K562 (cell line): Measurements from ENCODE around the gene ACER3. TPM values are rescaled to one million over a fixed set of nuclear protein-coding genes. Genes with fewer than 3 reads are reported as not detected.

Source experiments
- BACH1 ChIP-seq: fragments of 200-800 bp; sonication (Bioruptor generic); IDR thresholded peaks from 2 replicates; pipeline ENCODE4 v1.6.1; 2016; ENCODE audit warnings: missing genetic modification characterization, missing compliant biosample characterization
- CBX5 ChIP-seq: IDR thresholded peaks from 2 replicates; pipeline ENCODE4 v1.6.1; 2014; ENCODE audit warnings: low read depth, borderline replicate concordance
- CTBP1 ChIP-seq: fragments of 450-650 bp; IDR thresholded peaks from 2 replicates; pipeline ENCODE4 v1.6.1; 2016; ENCODE audit warnings: borderline replicate concordance
- FOSL1 ChIP-seq: fragments of 200-800 bp; sonication (Bioruptor generic); conservative IDR thresholded peaks from 2 replicates; pipeline ENCODE4 v1.6.1; 2016; ENCODE audit warnings: missing genetic modification characterization, missing compliant biosample characterization
- KAT8 ChIP-seq: fragments of 450-650 bp; IDR thresholded peaks from 2 replicates; pipeline ENCODE4 v1.6.1; 2016; ENCODE audit warnings: low read depth, mild to moderate bottlenecking
- KLF6 ChIP-seq: fragments of 250-450 bp; sonication (Bioruptor Pico); IDR thresholded peaks from 2 replicates; pipeline ENCODE4 v1.4.0; 2020; ENCODE audit warnings: mild to moderate bottlenecking, moderate library complexity, borderline replicate concordance
- MAFG ChIP-seq: fragments of 450-650 bp; conservative IDR thresholded peaks from 2 replicates; pipeline ENCODE4 v1.6.1; 2016; ENCODE audit warnings: missing genetic modification characterization, missing compliant biosample characterization
- MTA1 ChIP-seq: fragments of 450-650 bp; IDR thresholded peaks from 2 replicates; pipeline ENCODE4 v1.6.1; 2017; ENCODE audit warnings: borderline replicate concordance
- NFE2 ChIP-seq: IDR thresholded peaks from 2 replicates; pipeline ENCODE4 v1.6.1; 2014; ENCODE audit warnings: antibody characterized with exemption, low read depth
- SMARCC2 ChIP-seq: fragments of 450-650 bp; IDR thresholded peaks from 2 replicates; pipeline ENCODE4 v1.6.1; 2017; ENCODE audit warnings: antibody characterized with exemption, moderate library complexity, mild to moderate bottlenecking, low read depth
- XRCC5 ChIP-seq: fragments of 200-400 bp; formaldehyde crosslinking; IDR thresholded peaks from 2 replicates; pipeline ENCODE4 v1.6.1; 2017; ENCODE audit warnings: low read depth, mild to moderate bottlenecking, low read length
- ZNF134 ChIP-seq: fragments of 250-450 bp; sonication (Bioruptor Pico); conservative IDR thresholded peaks from 2 replicates; pipeline ENCODE4 v1.4.0; 2020
- ZNF644 ChIP-seq: fragments of 200-800 bp; sonication (Bioruptor generic); IDR thresholded peaks from 2 replicates; pipeline ENCODE4 v1.6.1; 2016; ENCODE audit warnings: low read depth, missing genetic modification characterization, missing compliant biosample characterization
- ZNF75A ChIP-seq: fragments of 450-650 bp; formaldehyde crosslinking; IDR thresholded peaks from 2 replicates; pipeline ENCODE4 v1.4.0; 2020; ENCODE audit warnings: mild to moderate bottlenecking
- ZNF77 ChIP-seq: fragments of 250-450 bp; sonication (Bioruptor Pico); IDR thresholded peaks from 2 replicates; pipeline ENCODE4 v1.5.0; 2020
- polyA plus RNA-seq, 8 experiments: library from polyadenylated mRNA; depleted of rRNA in 4 of 8; stranded (reverse) in 5 of 8; unstranded in 3 of 8; fragments of >200 nt; fragmentation: Nextera tagmentation in 2 of 8; fragmentation: Illumina TruSeq in 1 of 8; extraction: Ambion mirVana in 2 of 8; extraction: Trizol in 1 of 8; gene quantifications; 2 replicates each; pipeline versions ENCODE4 v1.2.1 to v1.2.3, GENCODE V29; 2011 to 2014; ENCODE audit warnings: inconsistent platforms in 1 of 8, missing spikeins in 1 of 8
- total RNA-seq, 7 experiments: library from RNA; depleted of rRNA in 6 of 7; stranded (reverse); fragments of >200 nt in 6 of 7; fragmentation: Illumina TruSeq in 2 of 7; extraction: Trizol in 2 of 7; gene quantifications; 2 replicates each; pipeline versions ENCODE4 v1.2.1 to v1.2.3, GENCODE V29; 2011 to 2021; ENCODE audit warnings: low replicate concordance in 1 of 7
- TF ChIP-seq, protein P1 (sequence below): fragments of 150-350 bp; IDR thresholded peaks from 2 replicates; pipeline ENCODE4 v1.6.1; 2014; ENCODE audit warnings: low read depth, mild to moderate bottlenecking, low read length, borderline replicate concordance
- TF ChIP-seq, protein P2 (sequence below): fragments of 450-650 bp; IDR thresholded peaks from 2 replicates; pipeline ENCODE4 v1.6.1; 2017; ENCODE audit warnings: antibody characterized with exemption

Gene ACER3
- total and polyA plus RNA-seq, 9 of the 15 experiments (the other 6 are each of a cell fraction or from before 2014, with no cell fraction given) = 2.0 to 23.8 (median 9.5) TPM

DNA sequence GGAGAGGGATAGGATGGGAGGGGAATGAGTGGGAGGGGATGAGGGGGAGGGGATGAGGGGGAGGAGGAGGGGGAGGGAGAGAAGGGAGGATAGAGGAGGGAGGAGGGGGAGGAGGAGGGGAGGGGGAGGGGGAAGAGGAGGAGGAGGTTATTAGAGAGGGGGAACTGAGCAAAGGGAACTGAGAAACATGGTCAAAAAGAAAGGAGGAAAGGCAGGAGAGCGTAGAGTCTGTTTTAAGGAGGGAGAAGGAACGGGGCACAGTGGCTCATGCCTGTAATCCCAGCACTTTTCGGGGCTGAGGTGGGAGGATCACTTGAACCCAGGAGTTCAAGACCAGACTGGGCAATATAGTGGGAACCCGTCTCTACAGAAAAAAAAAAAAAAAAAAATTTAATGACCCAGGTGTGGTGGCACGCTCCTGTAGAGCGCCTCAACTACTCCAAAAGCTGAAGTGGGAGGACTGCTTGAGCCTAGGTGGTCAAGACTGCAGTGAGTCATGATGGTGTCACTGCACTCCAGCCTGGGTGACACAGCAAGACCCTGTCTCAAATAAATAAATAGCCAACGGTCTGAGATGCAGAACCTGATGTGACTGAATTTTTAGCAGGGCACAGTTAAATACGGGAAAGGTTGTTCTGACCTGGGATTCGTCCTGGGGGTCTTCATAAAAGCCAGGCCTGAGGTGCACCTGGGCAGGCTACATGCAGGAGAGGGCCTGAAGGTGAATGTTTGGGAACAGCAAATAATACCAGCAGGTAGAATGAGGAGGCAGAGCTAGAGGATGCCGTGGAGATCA, 177.5 kb downstream of the ACER3 start (continued):
- TF ChIP-seq, protein P1, sequence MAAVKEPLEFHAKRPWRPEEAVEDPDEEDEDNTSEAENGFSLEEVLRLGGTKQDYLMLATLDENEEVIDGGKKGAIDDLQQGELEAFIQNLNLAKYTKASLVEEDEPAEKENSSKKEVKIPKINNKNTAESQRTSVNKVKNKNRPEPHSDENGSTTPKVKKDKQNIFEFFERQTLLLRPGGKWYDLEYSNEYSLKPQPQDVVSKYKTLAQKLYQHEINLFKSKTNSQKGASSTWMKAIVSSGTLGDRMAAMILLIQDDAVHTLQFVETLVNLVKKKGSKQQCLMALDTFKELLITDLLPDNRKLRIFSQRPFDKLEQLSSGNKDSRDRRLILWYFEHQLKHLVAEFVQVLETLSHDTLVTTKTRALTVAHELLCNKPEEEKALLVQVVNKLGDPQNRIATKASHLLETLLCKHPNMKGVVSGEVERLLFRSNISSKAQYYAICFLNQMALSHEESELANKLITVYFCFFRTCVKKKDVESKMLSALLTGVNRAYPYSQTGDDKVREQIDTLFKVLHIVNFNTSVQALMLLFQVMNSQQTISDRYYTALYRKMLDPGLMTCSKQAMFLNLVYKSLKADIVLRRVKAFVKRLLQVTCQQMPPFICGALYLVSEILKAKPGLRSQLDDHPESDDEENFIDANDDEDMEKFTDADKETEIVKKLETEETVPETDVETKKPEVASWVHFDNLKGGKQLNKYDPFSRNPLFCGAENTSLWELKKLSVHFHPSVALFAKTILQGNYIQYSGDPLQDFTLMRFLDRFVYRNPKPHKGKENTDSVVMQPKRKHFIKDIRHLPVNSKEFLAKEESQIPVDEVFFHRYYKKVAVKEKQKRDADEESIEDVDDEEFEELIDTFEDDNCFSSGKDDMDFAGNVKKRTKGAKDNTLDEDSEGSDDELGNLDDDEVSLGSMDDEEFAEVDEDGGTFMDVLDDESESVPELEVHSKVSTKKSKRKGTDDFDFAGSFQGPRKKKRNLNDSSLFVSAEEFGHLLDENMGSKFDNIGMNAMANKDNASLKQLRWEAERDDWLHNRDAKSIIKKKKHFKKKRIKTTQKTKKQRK = no peak
- TF ChIP-seq SMARCC2 = peak; percentile 62; the same call in 1 of the 2 replicates
- no peak for TF ChIP-seq CTBP1
- TF ChIP-seq ZNF134 = no peak
- 0 out of 2 replicates have a peak, but pooled peaks have one; percentile 6 for TF ChIP-seq MAFG (tag)
- TF ChIP-seq ZNF77 (CRISPR knock-in tag) = no peak
- no peak for TF ChIP-seq XRCC5
- no peak for TF ChIP-seq MTA1
- TF ChIP-seq, protein P2, sequence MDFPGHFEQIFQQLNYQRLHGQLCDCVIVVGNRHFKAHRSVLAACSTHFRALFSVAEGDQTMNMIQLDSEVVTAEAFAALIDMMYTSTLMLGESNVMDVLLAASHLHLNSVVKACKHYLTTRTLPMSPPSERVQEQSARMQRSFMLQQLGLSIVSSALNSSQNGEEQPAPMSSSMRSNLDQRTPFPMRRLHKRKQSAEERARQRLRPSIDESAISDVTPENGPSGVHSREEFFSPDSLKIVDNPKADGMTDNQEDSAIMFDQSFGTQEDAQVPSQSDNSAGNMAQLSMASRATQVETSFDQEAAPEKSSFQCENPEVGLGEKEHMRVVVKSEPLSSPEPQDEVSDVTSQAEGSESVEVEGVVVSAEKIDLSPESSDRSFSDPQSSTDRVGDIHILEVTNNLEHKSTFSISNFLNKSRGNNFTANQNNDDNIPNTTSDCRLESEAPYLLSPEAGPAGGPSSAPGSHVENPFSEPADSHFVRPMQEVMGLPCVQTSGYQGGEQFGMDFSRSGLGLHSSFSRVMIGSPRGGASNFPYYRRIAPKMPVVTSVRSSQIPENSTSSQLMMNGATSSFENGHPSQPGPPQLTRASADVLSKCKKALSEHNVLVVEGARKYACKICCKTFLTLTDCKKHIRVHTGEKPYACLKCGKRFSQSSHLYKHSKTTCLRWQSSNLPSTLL = no peak
- no peak for TF ChIP-seq BACH1 (tag)
- TF ChIP-seq KLF6 (CRISPR knock-in tag) = no peak
- peak; percentile 98 for TF ChIP-seq FOSL1 (tag)
- TF ChIP-seq KAT8 = no peak
- TF ChIP-seq ZNF75A (CRISPR knock-in tag) = no peak
- TF ChIP-seq NFE2 = peak; percentile 71
- no peak for TF ChIP-seq ZNF644 (tag)
- TF ChIP-seq CBX5 = no peak
- TF ChIP-seq, all 486 proteins: peak for 19
